ENCODE measurements around the gene TMOD4. TPM values are rescaled to one million over a fixed set of nuclear protein-coding genes. Genes with fewer than 3 reads are reported as not detected.

The TMOD4 gene
- total and polyA plus RNA-seq, 9 of the 15 experiments (the other 6 are each of a cell fraction or from before 2014, with no cell fraction given) = 0.18 to 1.8 (median 1.1) TPM; not detected in 1

- Histone ChIP-seq H4K20me1 (replicated peaks; ENCODE audit: control insufficient read depth, insufficient read depth, low read length) (peaks cover 3% of the 10 kb centered on the region; the same call in 1 of the 2 replicates), H3K27ac (ENCODE audit: extremely low read depth, low read depth, low read length) (no peak overlapping the region), H3K9me1 (ENCODE audit: control insufficient read depth, insufficient read depth, low read length) (no peaks in the 10 kb centered on the region), H3K4me3 (no peak overlapping the region), H3K9me3 (replicated peaks; ENCODE audit: control insufficient read depth, insufficient read depth, low read depth, low read length) (no peaks in the 10 kb centered on the region), H3K36me3 (ENCODE audit: control insufficient read depth, insufficient read depth, low read length) (no peaks in the 10 kb centered on the region), H3K27me3 (ENCODE audit: control insufficient read depth in 2 of 2, insufficient read depth in 2 of 2, low read length in 2 of 2) (no peaks in the 10 kb centered on the region; a peak in 1 of 5 replicates), H3K4me1 (replicated peaks in 1 of 2; ENCODE audit: control insufficient read depth in 2 of 2, insufficient read depth in 2 of 2, low read length in 2 of 2) (peaks cover 0 to 25% of the 10 kb centered on the region in 2 experiments; a peak in 2 of 5 replicates), H3K9ac (ENCODE audit: insufficient read depth in 1 of 2, low read depth in 2 of 2, low read length in 2 of 2) (no peak overlapping the region), H3K79me2 (ENCODE audit: control insufficient read depth, insufficient read depth, low read length) (no peaks in the 10 kb centered on the region), H2AFZ (ENCODE audit: low read depth, low read length) (no peak overlapping the region), H3K4me2 (ENCODE audit: insufficient read depth, low read length) (no peak overlapping the region)
- DNase-seq (ENCODE audit: extremely low read depth in 1 of 4, low spot score in 3 of 4) = peak in 2 of 4 experiments; percentile 12 to 15
- in situ Hi-C loops (cut with MboI) (no loop called here), intact Hi-C loops (cut with micrococcal nuclease) (no loop called here)
- WGBS (ENCODE audit: insufficient coverage, low coverage, missing lambda C conversion rate) = 67% methylated on average over 14 of the region's 65 CpGs
- no peak for ATAC-seq
- no TSS peak for BruUV-seq (replicated peaks)
- no peak for FAIRE-seq
- no peak for TF ChIP-seq PHF8 (IDR thresholded peaks at IDR 0.05; ENCODE audit: borderline replicate concordance, low read length)
- ChIA-PET POLR2A (no interaction called here), CTCF (ENCODE audit: low intra/inter-chr PET ratio) (no interaction called here)
Measured at GRCh38 chr1:151133018-151133806, 42.6 kb downstream of the TMOD4 start.

GRCh38 chr1:151132335-151133017 is 43.3 kb downstream of the TMOD4 start:
- ATAC-seq (no peak), FAIRE-seq (no peak), DNase-seq (ENCODE audit: extremely low read depth in 1 of 4, low spot score in 3 of 4) (peak in 2 of 4 experiments; percentile 16 to 33)
- Histone ChIP-seq H3K4me3 (no peak overlapping the region), H3K27me3 (ENCODE audit: control insufficient read depth in 2 of 2, insufficient read depth in 2 of 2, low read length in 2 of 2) (no peaks in the 10 kb centered on the region), H3K9ac (ENCODE audit: insufficient read depth in 1 of 2, low read depth in 2 of 2, low read length in 2 of 2) (no peak overlapping the region), H4K20me1 (replicated peaks; ENCODE audit: control insufficient read depth, insufficient read depth, low read length) (no peaks in the 10 kb centered on the region), H3K79me2 (ENCODE audit: control insufficient read depth, insufficient read depth, low read length) (no peaks in the 10 kb centered on the region), H3K27ac (ENCODE audit: extremely low read depth, low read depth, low read length) (no peak overlapping the region), H3K4me2 (ENCODE audit: insufficient read depth, low read length) (no peak overlapping the region), H3K9me3 (replicated peaks; ENCODE audit: control insufficient read depth, insufficient read depth, low read depth, low read length) (no peaks in the 10 kb centered on the region), H3K4me1 (replicated peaks in 1 of 2; ENCODE audit: control insufficient read depth in 2 of 2, insufficient read depth in 2 of 2, low read length in 2 of 2) (peaks cover 0 to 20% of the 10 kb centered on the region in 2 experiments; a peak in 2 of 5 replicates), H3K36me3 (ENCODE audit: control insufficient read depth, insufficient read depth, low read length) (no peaks in the 10 kb centered on the region), H2AFZ (ENCODE audit: low read depth, low read length) (no peak overlapping the region), H3K9me1 (ENCODE audit: control insufficient read depth, insufficient read depth, low read length) (no peaks in the 10 kb centered on the region)
- ChIA-PET CTCF (ENCODE audit: low intra/inter-chr PET ratio) (no interaction called here), POLR2A (no interaction called here)
- in situ Hi-C loops (cut with MboI) (no loop called here), intact Hi-C loops (cut with micrococcal nuclease) (no loop called here)
- WGBS (ENCODE audit: insufficient coverage, low coverage, missing lambda C conversion rate) = 78% methylated on average over 16 of the region's 74 CpGs
- TF ChIP-seq ZBTB7A (IDR thresholded peaks at IDR 0.05; ENCODE audit: borderline replicate concordance, control insufficient read depth, low read depth, low read length) = peak; percentile 37; the same call in 1 of the 2 replicates
- no peak for TF ChIP-seq TRIM24 (IDR thresholded peaks at IDR 0.05)
- no peak for TF ChIP-seq ARID4B (CRISPR knock-in tag; IDR thresholded peaks at IDR 0.05)
- TF ChIP-seq ZBTB5 (IDR thresholded peaks at IDR 0.05) = no peak
- BruUV-seq (replicated peaks) = no TSS peak
